ENCODE measurements around the gene CLNS1A. TPM values are rescaled to one million over a fixed set of nuclear protein-coding genes. Genes with fewer than 3 reads are reported as not detected.

CLNS1A gene
- total RNA-seq (2021) (147 to 153 TPM (median 152 TPM) in 3 replicates), Bru-seq, nascent RNA (percentile 92 among the genes with signal in this experiment)
- long read RNA-seq, experiment 1, transcript CLNS1A-204 (7 exons, 2,993 nt), result major isoform, 246 of 288 reads
- long read RNA-seq, experiment 1, transcript CLNS1A-202 (6 exons, 1,121 nt), result minor isoform, 6 of 288 reads
- long read RNA-seq, experiment 1, partial matches to known transcripts, result 16 of 288 reads
- long read RNA-seq, experiment 1, other reads (novel, unspliced or antisense), result 16 of 288 reads
- long read RNA-seq, experiment 2, transcript CLNS1A-204 (7 exons, 2,993 nt), result major isoform, 147 of 242 reads
- long read RNA-seq, experiment 2, partial matches to known transcripts, result 29 of 242 reads
- long read RNA-seq, experiment 2, other reads (novel, unspliced or antisense), result 63 of 242 reads
- long read RNA-seq, experiment 3, transcript CLNS1A-204 (7 exons, 2,993 nt), result major isoform, 946 of 1,053 reads
- long read RNA-seq, experiment 3, transcript CLNS1A-202 (6 exons, 1,121 nt), result minor isoform, 23 of 1,053 reads
- long read RNA-seq, experiment 3, partial matches to known transcripts, result 20 of 1,053 reads
- long read RNA-seq, experiment 3, other reads (novel, unspliced or antisense), result 59 of 1,053 reads

GRCh38 chr11:77637345-77638165, at the start of gene CLNS1A:
TSS of gene CLNS1A (minus strand) at chr11:77637794. CDS start at chr11:77637714, 80 bp downstream.
- ATAC-seq (peak; percentile 95), DNase-seq (ENCODE audit: low spot score) (peak; percentile 79)
- peaks cover 9% of the 10 kb centered on the region for H3K36me3 Mint-ChIP-seq
- H3K27me3 Mint-ChIP-seq (ENCODE audit: low read depth), result no peaks in the 10 kb centered on the region
- peak within 1 kb of the TSS; percentile 98 for H3K27ac Mint-ChIP-seq
- ChIA-PET POLR2A (interaction anchor here (2.0 kb wide), 1 partner anchor 48 kb away, joined by 6 read pairs; the partner anchor contains the start of gene AQP11), CTCF (interaction anchor here (0.7 kb wide), 1 partner anchor 546 kb away, joined by 3 read pairs; no protein-coding TSS in a partner anchor)
- peak within 1 kb of the TSS; percentile 95 for H3K4me3 Mint-ChIP-seq
- peaks cover 13% of the 10 kb centered on the region for H3K9me3 Mint-ChIP-seq
- H3K4me1 Mint-ChIP-seq, result peaks cover 21% of the 10 kb centered on the region
- TF ChIP-seq ZNF512 (CRISPR knock-in tag; IDR thresholded peaks at IDR 0.05; ENCODE audit: borderline replicate concordance) (peak; percentile 99), OVOL2 (CRISPR knock-in tag; IDR thresholded peaks at IDR 0.05; ENCODE audit: borderline replicate concordance) (no peak), PRRX2 (CRISPR knock-in tag; IDR thresholded peaks at IDR 0.05) (no peak), ZNF396 (CRISPR knock-in tag; IDR thresholded peaks at IDR 0.05; ENCODE audit: borderline replicate concordance) (no peak), ZNF317 (CRISPR knock-in tag; IDR thresholded peaks at IDR 0.05; ENCODE audit: borderline replicate concordance, low read depth) (no peak), MLX (CRISPR knock-in tag; IDR thresholded peaks at IDR 0.05) (no peak), ZNF219 (CRISPR knock-in tag; IDR thresholded peaks at IDR 0.05; ENCODE audit: borderline replicate concordance) (no peak), NR3C1 (CRISPR knock-in tag; conservative IDR thresholded peaks at IDR 0.05; ENCODE audit: low read depth) (no peak), TEAD4 (CRISPR knock-in tag; IDR thresholded peaks at IDR 0.05) (0 out of 2 replicates have a peak, but pooled peaks have one; percentile 28), ETV6 (CRISPR knock-in tag; IDR thresholded peaks at IDR 0.05) (peak; percentile 90; the same call in 1 of the 2 replicates), ERG (CRISPR knock-in tag; IDR thresholded peaks at IDR 0.05) (no peak), TCF7 (CRISPR knock-in tag; IDR thresholded peaks at IDR 0.05; ENCODE audit: low read depth) (0 out of 2 replicates have a peak, but pooled peaks have one; percentile 57), IRF1 (CRISPR knock-in tag; IDR thresholded peaks at IDR 0.05) (no peak; the same call in 1 of the 2 replicates), TP53 (CRISPR knock-in tag; IDR thresholded peaks at IDR 0.05) (no peak; the same call in 1 of the 2 replicates), ZNF423 (CRISPR knock-in tag; IDR thresholded peaks at IDR 0.05) (no peak), CBFB (CRISPR knock-in tag; IDR thresholded peaks at IDR 0.05; ENCODE audit: low read depth) (no peak), EMX1 (CRISPR knock-in tag; IDR thresholded peaks at IDR 0.05) (no peak), ZNF671 (CRISPR knock-in tag; IDR thresholded peaks at IDR 0.05) (no peak), ATF2 (CRISPR knock-in tag; IDR thresholded peaks at IDR 0.05; ENCODE audit: borderline replicate concordance, low read depth) (no peak), ZNF425 (CRISPR knock-in tag; conservative IDR thresholded peaks at IDR 0.05) (no peak), PRDM15 (CRISPR knock-in tag; IDR thresholded peaks at IDR 0.05) (0 out of 2 replicates have a peak, but pooled peaks have one; percentile 22), ZBTB21 (CRISPR knock-in tag; IDR thresholded peaks at IDR 0.05; ENCODE audit: borderline replicate concordance) (no peak)

All from WTC11 (cell line).